ENCODE data around the gene TAL1. TPM values are rescaled to one million over a fixed set of nuclear protein-coding genes. Genes with fewer than 3 reads are reported as not detected.

TAL1 gene
- total and polyA plus RNA-seq, 9 donors, result 1.2 to 4.7 (median 2.4) TPM

- Histone ChIP-seq H3K36me3 (no peaks in the 10 kb centered on the region), H3K27me3 (no peaks in the 10 kb centered on the region), H3K4me1 (ENCODE audit: insufficient read depth) (peaks cover 3% of the 10 kb centered on the region), H3K4me3 (no peak overlapping the region), H3K27ac (no peak overlapping the region), H3K9me3 (no peaks in the 10 kb centered on the region)
- DNase-seq, result no peak
- TF ChIP-seq EP300 (IDR thresholded peaks at IDR 0.05) (no peak), CTCF (IDR thresholded peaks at IDR 0.05) (no peak), POLR2A (IDR thresholded peaks at IDR 0.05) (no peak)
- intact Hi-C loops (cut with DNase I), result loop anchor here (5.0 to 10.0 kb wide), 2 partner anchors 537 to 540 kb away; no protein-coding TSS in a partner anchor
- 79 to 82% (median 81%) methylated on average over 14 of the region's 14 CpGs for WGBS, 3 donors
Measured at GRCh38 chr1:47184822-47185677, 47.0 kb downstream of the TAL1 start.

- TF ChIP-seq POLR2A (IDR thresholded peaks at IDR 0.05), result no peak
- TF ChIP-seq CTCF (IDR thresholded peaks at IDR 0.05), result no peak
- no peak for TF ChIP-seq EP300 (IDR thresholded peaks at IDR 0.05)
- Histone ChIP-seq H3K4me3 (no peak overlapping the region), H3K27me3 (no peaks in the 10 kb centered on the region), H3K36me3 (no peaks in the 10 kb centered on the region), H3K27ac (no peak overlapping the region), H3K4me1 (ENCODE audit: insufficient read depth) (no peaks in the 10 kb centered on the region), H3K9me3 (no peaks in the 10 kb centered on the region)
- no peak for DNase-seq
- intact Hi-C loops (cut with DNase I), result loop anchor here (5.0 to 10.0 kb wide), 2 partner anchors 538 to 541 kb away; no protein-coding TSS in a partner anchor
- WGBS, 3 donors, result 77 to 81% (median 78%) methylated on average over 5 of the region's 5 CpGs
Measured at GRCh38 chr1:47184090-47184821, 47.8 kb downstream of the TAL1 start.

DNA sequence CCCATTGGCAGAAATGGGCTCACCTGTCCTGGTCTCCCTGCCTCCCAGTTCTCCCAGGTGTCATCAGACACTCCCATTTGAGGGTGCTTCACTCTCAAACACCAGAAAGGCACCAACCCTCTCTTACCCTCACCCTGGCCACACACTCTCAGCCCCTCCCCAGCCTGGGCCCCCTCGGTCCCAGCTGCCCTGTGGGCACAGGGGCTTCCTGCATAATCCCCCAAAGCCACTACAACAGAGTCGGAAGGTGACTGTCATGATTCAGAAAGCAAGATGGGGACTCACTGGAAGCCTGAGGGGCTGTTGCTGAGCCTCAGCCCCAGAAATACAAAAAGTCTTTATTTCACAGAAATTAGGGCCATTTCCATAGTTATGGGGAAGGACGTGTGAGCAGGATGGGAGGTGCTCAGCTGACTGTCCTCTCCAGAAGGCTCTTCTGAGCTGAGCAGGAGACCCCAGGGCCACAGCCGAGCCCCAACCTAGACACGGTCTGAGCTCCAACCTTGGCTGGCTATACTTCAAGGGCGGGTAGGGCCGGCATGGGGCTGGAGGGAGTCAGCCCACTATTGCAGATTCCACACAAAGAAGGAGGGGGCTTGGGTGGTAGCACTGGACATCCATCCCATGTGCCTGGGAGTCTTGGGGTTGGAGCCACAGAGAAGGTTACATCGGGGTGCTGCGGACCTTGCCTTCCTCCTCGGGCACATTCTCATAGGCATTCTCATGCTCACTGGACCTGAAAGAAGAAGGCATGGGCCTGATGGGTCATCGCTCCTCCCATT lies 48.5 kb downstream of the TAL1 start:
- H3K9me3 ChIP-seq, result no peaks in the 10 kb centered on the region
- TF ChIP-seq CTCF (IDR thresholded peaks at IDR 0.05) (no peak), POLR2A (IDR thresholded peaks at IDR 0.05) (no peak), EP300 (IDR thresholded peaks at IDR 0.05) (no peak)
- H3K36me3 ChIP-seq, result no peaks in the 10 kb centered on the region
- DNase-seq, result no peak
- no peak overlapping the region for H3K4me3 ChIP-seq
- no peaks in the 10 kb centered on the region for H3K27me3 ChIP-seq
- WGBS, 3 donors, result 66 to 76% (median 68%) methylated on average over 11 of the region's 11 CpGs
- no peaks in the 10 kb centered on the region for H3K4me1 ChIP-seq (ENCODE audit: insufficient read depth)
- no peak overlapping the region for H3K27ac ChIP-seq
- intact Hi-C loops (cut with DNase I), result loop anchor here (5.0 to 10.0 kb wide), 2 partner anchors 539 to 541 kb away; no protein-coding TSS in a partner anchor

DNA sequence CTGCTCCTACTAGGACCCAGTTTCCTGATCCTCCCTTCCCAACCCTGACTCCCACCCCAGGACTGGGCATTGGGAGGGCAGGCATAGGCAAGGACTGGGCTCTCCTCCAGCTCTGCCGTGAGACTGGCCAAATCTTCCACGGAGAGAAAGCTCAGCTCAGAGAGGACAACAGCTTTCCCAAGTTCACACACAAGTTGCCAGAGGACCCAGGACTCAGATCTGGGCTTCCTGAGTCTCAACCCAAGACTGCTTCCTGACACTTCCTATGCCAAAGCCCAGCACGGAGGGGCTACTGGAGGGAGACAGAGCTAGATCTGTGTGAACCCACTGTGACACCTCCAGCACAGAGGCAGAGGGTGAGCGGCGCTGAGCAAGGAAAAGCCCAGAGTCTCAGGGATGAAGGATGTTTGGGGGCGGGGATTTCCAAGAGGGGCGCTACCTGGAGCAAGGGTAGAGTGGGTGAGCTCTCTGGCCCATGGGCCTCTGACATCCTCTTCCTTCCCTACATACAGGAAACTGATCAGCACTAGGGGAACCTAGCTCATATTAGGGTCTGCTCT lies 49.3 kb downstream of the TAL1 start:
- Histone ChIP-seq H3K27ac (no peak overlapping the region), H3K9me3 (no peaks in the 10 kb centered on the region), H3K4me1 (ENCODE audit: insufficient read depth) (no peaks in the 10 kb centered on the region), H3K27me3 (no peaks in the 10 kb centered on the region), H3K4me3 (no peak overlapping the region), H3K36me3 (no peaks in the 10 kb centered on the region)
- no peak for DNase-seq
- intact Hi-C loops (cut with DNase I), result loop anchor here (5.0 to 10.0 kb wide), 2 partner anchors 540 to 542 kb away; no protein-coding TSS in a partner anchor
- TF ChIP-seq EP300 (IDR thresholded peaks at IDR 0.05), result no peak
- no peak for TF ChIP-seq POLR2A (IDR thresholded peaks at IDR 0.05)
- WGBS, 3 donors, result 45 to 59% (median 55%) methylated on average over 7 of the region's 7 CpGs
